ENCODE data around the gene NAV2.

- TF ChIP-seq POLR2AphosphoS5 (IDR thresholded peaks at IDR 0.05; ENCODE audit: borderline replicate concordance, low read depth, low read length) (no peak), EZH2 (IDR thresholded peaks at IDR 0.05) (no peak), FOXP2 (optimal IDR thresholded peaks at IDR 0.05; ENCODE audit: control extremely low read depth, extremely low read length, insufficient read depth) (no peak)
These were observed 309.2 kb downstream of the NAV2 start for GRCh38 chr11:20021771-20022362.

Data from SK-N-MC (cell line).